HG03280 (cell line): ENCODE measurements around the gene ZNF787.

Source experiments
- ATAC-seq: cut with Tn5 transposase; IDR thresholded peaks from one replicate; pipeline ENCODE4 v1.9.1; 2021; ENCODE audit warnings: mild to moderate bottlenecking, moderate library complexity; ENCODE audit not compliant: unreplicated experiment

The ZNF787 gene

DNA sequence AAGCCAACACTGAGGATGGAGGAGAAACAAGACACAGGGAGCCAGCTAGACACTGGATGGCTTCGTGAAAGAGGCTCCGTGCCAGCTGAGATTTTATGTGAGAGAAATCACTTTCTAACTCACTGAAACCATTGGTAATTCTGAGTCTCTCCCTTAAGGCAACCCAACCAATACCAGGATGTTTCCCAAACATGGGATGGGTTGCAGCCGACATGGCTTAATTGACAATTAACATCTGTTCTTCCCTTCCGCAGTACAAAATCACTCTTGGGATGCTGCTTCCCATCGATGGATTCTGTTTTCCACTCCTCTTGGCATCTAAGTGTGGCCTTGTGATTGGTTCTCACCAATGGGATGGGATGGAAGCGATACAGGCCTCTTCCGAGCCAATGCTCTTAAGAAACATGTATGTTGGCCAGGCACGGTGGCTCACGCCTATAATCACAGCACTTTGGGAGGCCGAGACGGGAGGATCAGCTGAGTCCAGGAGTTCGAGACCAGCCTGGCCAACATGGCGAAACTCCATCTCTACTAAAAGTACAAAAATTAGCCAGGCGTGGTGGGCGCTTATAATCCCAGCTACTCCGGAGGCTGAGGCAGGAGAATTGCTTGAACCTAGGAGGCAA, 2.3 kb upstream of the ZNF787 start:
- no peak for ATAC-seq

DNA sequence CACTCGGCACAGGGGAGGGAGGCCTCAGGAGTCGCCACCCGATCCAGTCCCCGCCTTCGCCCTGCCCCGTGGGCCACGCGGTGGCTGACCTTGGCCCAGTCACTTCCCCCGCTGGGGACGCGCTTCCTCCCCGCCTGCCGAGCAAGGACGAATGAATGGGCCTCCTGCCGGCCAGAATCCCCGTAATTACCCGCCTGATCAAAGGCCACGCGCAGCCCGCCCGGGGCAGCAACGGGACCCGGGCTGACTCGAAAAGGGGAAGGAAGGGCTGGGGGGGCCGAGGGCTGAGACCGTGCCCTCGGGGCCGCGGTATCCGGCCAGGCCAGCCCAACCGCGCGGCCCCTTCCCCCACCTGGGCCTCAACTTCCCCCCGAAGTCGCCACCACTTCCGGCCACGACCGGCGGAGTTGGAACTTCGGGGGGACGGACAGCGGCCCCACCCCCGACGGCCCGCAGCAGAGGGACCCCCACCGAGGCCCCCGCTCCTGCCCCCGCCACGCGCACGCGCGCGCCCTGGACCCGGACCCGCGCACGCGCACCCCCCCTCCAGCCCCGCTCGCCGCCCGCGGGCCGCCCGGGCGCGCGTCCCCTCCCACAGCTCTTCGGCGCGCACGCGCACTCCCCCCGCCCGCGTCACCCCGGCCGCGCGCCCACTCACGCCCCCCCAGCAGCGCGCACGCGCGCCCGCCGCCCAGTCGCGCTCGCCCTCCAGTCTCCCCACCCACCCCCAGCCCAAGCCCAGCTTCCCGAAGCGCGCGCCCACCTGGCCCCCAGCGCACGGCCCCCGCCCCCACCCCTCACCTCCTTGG, 520 bp downstream of the ZNF787 start:
- peak; percentile 24 for ATAC-seq

DNA sequence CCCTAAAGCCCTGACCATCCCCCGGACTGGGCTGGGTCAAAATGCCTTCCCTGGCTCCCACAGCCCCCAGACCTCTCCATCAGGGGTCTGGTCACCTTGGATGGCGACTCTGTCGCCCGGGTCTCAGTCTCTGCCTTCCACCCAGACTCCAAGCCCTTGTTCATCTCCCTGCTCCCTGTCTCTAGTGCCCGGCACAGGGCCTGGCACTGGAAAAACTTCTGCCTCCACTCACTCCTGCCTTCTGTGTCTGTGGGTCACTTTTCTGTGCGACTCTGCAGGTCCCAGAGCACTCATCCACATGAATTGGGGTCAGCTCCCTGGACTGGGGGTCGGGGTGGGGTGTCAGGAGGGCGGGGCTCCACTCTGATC, 1.1 kb downstream of the ZNF787 start:
- ATAC-seq, result no peak

DNA sequence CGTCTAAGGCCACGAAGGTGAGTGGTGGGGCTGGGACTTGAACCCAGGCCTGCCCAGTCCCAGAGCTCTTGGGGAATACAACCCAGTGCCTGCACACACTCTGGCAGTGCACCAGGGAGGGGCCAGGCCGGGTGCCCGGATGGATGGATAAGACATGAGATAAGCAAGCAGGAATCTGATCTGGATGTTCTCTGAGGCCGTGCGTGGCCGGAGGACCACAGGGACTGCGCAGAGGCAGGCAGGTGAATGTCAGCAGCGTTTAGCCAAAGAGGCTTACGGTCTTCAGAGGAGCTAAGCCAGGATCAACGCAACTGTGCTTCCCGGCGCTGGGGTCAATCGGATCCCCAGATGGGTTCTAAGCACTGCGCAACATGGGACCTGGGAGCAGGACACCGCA, 1.5 kb downstream of the ZNF787 start:
- ATAC-seq, result no peak

DNA sequence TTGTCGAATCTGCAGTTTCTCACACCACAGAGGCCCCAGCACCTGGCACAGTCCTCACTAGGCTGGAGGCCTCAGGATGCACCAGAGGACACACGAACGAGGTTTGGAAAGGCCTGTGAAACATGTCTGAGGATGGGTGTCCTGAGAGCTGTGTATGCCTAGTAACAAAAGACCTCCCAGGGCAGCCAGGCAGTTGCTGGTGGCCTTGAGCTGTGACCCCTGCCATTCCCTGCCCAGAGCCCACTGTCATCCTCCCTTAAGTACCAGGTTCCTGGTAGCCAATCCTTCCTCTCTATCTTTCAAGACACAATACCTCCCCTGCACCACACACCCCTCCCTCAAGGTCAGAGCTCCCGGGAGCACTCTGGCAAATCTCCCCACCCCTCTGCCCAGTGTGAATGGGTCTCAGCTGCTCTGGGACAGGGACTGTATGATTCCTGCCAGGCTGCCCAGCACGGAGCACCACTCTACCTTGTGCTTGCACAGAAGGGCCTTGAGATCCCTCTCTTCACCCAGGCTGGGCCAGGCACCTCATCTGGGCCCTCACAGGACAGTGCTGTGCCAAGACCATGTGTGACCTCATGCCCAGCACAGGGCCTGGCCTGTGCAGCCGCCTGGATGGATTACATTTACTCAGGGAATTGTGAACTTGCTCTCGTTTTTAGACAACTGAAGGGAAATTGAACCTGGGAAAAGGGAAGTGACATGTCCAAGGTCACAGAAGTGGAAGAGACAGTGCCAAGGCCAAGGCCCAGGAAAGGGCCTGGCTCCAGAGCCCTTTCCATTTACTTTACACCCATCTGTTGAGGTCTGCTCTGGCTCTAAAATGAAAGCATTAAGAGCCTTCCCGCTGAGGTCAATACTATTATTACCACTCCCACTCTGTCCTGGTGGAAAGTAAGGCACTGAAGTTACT, 2.2 kb downstream of the ZNF787 start:
- no peak for ATAC-seq

DNA sequence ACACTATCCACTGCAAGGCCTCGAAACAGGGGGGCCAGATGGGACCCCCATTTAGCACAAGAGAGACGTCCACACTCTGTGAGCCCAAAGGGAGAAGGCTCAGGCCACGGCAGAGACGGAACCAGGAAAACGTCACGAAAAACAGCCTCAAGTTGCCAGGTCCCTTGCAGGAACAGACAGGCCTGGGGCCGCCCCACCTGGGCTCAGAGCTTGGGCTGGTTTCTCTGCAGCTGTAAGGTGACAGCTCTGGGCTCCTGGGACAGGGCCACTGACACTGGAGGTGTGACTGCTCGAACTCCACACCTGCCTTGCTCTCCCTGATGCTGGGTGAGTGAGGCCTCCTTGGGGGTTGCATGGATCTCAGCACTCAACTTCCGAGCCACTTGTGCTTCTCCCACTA, 3.2 kb downstream of the ZNF787 start:
- ATAC-seq, result no peak

DNA sequence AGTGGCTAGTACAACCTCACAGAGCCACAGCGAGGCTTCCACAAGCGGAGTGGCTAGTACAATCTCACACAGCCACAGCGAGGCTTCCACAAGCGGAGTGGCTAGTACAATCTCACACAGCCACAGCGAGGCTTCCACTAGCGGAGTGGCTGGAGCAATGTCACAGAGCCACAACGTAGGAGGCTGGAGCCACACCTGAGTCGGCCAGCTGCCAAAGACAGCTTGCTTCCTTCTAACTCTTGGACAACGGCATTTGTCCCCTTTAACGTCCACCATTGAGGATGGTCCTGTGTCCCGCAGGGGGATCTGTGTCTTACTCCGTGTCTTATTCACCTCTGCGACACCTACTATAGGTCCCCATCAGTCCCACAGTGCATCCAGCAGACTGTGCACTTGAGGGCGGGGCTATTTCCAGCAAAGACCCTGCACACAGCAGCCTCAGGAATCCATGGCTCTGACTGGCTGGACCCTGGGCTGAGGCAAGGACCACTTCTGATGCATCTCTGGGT, 3.7 kb downstream of the ZNF787 start:
- ATAC-seq, result no peak

DNA sequence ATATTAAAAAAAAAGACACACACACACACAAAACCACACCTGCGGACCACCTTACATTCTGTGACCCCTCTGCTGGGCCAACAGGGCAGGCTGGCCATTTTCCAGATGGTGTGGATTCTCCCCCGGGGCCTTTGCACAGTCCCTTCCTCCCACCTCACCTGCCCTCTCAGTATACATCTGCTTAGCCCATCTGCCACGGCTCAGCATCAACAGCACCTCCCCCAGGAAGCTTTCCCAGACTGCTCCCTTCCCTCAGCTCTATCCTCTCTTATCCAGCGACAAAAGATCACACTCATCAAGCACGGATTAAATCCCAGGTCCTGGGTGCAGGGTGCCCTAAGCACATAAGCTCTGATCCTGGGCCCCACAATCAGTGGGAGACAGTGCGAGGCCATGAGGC, 4.5 kb downstream of the ZNF787 start:
- ATAC-seq, result no peak

DNA sequence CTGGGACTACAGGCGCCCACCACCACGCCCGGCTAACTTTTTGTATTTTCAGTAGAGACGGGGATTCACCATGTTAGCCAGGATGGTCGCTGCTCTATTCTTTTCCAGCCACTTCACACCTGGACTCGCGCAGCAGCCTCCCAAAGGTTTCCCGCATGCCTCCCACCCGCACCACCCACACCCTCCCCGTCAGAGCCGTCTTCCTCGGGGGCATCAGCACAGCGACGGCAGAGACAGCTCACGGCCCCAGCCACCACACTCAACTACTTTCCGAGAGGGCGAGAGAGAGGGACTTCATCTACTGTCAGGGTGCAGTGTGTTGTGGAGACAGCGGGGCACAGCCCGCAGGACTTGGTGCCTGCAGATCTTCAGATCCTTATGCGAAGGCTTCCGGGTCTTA, 5.6 kb downstream of the ZNF787 start:
- no peak for ATAC-seq

DNA sequence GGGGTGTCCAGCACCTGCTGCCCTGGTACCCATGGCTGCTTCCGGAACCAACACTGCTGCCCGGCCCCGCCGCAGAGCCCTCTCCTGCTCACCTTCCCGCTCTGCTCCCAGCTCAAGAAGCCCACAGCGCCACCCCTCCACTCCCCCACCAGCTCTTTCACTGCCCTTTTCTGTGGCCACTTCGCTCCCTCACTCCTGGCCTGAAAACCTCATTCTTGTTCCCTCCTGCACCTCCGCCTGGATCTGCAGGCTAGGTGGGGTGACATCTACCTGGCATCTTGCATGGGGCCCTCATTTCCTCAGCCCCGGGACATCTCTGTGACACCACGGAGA, 6.4 kb downstream of the ZNF787 start:
- ATAC-seq, result no peak

DNA sequence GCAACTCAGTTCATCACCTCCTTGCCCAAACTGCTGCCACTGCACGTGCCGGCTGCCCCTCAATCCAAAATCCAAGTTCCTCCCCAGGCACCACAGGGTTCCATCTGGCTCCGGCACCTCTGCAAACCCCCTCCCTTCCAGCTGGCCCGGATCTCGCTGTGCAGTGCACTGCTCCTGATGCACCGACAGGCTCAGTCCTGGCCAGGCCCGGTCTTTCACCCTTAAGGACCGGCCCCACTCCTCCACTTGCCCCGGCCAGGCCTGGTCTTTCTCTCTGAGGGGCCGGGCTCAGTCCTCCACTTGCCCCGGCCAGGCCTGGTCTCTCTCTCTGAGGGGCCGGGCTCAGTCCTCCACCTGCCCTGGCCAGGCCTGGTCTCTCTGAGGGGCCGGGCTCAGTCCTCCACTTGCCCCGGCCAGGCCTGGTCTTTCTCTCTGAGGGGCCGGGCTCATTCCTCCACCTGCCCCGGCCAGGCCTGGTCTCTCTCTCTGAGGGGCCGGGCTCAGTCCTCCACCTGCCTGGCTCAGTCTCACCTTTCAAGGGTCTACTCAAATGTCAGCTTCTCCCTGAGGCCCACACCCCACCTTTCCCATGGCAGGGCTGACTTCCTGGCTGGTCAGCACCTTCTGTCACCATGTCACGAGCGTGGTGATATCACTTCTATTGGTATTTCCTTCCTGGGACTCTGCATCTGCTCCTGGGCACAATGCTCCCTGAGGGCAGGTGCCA, 6.9 kb downstream of the ZNF787 start:
- ATAC-seq, result no peak

DNA sequence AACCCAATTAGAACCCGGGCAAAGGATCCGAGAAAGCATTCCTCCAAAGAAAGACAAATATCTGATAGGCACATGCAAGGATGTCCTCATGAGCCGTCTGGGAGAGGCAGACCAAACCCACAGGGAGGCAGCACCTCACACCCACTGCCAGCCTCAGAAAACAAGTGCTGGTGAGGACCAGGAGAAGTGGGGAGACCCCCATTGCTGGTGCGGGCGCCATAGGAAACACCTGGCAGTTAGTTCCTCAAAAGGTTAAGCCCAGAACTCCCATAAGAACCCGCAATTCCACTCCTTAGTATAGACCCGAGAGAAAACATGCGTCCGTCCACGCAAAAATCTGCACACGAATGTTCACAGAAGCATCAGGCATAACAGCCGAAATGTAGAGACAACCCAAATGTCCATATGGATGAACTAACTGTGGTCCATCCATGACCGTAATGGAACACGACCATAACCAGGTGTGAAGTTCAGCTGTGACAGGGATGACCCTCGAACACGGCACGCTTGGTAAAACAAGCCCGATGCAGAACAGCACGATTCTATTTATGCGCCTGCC, 7.9 kb downstream of the ZNF787 start:
- no peak for ATAC-seq

DNA sequence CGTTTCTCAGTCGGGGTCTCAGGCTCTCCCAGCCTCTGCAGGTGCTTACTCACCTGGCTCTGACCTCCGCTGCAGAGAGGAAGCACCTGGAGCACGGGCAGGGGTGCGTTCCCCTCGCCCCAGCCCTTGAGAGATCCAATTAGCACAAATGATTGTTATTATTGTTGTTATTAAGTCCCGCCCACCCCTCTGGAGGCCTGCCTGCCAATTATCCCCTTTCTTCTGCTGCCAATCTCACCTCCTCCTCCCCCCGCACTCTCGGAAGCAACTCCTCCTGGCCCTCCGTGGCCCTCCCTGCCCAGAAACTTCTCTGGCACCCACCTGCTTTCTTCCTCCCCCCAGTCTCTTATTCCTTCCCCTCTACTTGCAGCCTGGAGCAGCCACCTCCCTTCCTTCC, 8.8 kb downstream of the ZNF787 start:
- ATAC-seq, result no peak

DNA sequence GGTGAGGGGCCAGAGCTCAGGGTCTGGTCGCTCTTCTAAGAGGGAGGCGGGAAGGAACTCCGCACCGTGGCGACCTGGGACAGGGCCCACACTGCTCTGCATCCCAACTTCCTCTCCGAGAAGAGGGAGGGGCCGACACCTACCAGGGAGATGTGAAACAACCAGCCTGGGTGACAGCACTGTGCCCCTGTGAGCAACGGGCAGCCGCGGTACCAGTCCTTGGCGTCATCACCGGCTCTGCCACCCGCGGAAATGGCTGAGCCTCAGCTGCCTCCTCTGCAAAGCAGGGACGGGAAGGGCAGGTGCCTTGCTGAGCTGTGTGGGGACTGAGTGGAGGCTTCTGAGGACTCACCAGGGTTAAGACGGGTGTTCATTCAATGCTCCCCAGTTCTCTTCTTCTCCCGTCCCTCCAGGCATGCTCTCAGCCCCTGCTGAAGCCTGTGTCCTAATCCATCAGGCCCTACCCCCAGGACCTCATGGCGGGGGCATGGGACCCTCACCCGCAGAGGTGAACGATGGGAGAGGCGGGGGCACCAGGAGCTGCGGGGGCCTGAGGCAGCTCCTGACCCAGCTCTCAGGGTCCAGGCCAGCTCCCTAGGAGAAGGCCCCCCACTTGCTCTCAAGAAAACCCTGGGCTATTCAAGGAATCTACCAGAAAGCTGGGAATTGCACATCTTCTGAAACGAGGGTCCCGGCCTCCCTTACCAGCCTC, 9.3 kb downstream of the ZNF787 start:
- peak; percentile 66 for ATAC-seq

DNA sequence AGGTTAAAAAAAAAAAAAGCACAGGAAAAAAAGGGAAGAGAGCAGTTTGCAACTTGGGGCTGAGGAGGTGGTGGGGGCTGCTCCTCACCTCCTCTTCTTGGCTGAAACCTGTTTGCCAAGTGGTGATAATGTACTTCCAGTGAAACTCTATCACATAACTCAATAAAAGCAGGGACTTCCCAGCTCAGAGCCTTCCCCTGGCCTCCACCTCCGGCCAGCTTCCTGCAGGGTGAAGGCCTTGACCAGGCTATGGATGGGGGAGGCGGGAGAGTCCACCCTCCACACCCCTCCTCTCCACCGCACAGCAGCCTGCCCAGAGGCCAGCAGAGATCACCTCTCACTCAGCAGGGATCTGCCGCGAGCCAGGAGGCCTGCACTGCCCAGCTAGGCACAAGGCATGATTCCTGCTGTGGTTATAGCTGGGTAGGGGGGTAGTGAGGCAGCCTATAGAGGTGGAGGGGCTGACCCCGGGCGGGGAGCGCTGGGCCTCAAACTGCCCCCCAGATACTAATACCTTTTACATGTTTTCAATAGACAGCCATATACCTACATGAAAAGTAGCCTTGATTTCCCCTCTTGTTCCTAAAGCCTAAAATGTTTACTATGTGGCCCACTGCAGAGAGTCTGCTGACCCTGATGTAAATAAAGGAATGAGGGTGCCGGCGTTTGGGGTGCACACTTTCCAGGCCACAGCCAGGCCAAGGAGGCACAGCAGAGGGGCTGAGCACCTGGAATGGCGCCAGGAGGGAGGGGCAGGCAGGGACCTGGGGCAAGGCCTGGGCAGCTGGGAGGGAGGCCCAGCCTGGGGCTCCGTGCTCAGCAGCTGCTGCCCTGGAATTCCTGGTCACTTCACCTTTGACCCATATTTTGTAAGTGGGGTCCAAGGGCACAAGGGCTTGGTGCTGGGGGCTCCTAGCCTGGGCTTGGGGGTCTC, 10.3 kb downstream of the ZNF787 start:
- ATAC-seq, result no peak

DNA sequence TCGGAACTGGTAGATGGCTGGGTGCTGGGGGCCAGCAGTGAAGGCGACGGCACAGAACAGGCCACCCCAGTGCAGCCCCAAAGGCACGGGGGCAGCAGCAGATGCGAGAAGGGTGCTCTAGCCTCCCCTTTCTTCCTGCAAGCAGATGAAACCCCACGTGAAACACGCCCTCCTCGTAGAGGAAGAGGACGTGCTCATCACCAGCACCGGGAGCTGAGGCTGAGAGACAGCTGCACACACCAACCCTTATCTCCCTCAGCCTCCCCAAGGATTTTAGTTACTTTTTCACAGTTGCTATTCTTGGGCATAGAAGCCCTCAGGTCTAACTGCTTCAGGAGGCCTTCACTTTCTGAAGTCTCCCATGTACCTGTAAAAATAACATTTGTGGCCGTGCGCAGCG, 11.9 kb downstream of the ZNF787 start:
- no peak for ATAC-seq

DNA sequence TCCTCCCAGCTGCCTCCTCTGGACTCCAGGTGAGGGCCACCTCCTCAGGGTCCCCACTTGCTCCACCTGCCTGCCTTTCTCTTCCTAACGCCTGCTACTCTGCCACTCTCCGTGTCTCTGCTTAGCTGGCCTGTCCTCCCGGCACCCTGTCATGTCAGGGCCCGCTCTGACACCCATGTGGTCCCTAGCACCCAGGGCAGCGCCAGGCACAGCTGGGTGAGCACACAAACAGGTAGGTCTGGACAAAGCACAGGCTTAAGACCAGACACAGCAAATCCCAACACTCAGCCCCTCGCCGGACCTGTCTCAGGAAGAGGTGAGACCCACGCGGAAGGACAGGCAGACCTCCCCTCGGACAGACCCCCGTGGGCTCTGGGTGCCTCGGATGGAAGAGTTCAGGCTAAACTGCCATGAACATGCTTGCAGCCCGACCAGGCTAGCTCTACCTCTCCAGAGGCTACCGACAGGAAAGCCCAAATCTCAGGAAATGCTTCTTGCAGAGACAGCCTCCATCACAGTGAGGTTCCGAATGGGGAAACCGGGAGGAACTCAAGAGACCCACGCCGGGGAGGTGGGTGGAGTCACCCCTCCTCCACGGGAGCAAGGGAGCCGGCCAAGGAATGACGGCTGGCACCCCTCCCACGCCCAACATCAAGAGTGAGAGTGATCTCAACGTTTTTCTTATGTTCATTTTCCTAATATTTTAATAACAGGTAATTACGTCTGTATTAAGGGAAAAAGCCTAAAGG, 12.5 kb downstream of the ZNF787 start:
- no peak for ATAC-seq

DNA sequence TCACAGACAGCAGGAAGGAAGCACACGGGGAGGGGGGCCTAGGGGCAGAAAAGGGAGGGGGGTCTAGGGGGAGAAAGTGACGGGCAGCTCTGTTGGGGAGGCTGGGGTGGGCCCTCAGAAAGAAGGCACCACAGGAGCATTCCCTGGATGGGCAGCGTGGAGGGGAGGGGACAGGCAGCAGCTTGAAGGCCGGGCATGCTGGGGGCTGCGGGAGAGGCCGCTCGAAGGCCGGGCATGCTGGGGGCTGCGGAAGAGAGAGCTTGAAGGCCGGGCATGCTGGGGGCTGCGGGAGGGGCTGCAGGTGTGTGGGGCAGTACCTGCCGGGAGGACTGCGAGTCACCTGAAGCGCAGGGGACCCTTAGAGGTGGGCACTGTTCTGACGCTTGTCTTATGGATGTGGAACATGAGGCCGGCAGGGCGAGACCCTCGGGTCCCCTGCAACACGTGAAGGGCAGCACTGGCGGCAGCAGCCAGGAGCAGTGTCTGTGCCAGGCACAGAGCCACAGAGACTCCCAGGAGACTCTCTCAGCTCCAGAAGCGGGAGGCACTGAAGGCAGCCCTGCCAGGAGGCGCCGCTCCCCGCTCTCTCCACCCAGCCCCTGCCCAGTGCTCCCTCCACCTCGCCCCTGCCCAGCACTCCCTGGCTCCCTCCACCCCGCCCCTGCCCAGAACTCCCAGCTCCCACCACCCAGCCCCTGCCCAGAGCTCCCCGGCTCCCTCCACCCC, 13.3 kb downstream of the ZNF787 start:
- ATAC-seq, result no peak
